Activated CD8-positive, alpha-beta memory T cell treated with anti-CD3 and anti-CD28 coated beads, Interleukin-2, amount 10 ng/mL, durations not matched to agents 7 days and 5 days (primary cell): Measurements from ENCODE around the gene TDP2. TPM values are rescaled to one million over a fixed set of nuclear protein-coding genes. Genes with fewer than 3 reads are reported as not detected.
"Not testable (repeated sequence)": the region's sequence is repeated elsewhere in the genome, so short reads cannot be mapped to it uniquely, and the experiment has no call there.

ENCODE experiments used
- ATAC-seq: fragments of 150-1000 bp; cut with Tn5 transposase; one replicate; pipeline ENCODE4 v1.10.0; 2021; ENCODE audit warnings: moderate library complexity
- CTCF ChIA-PET: fragments of 350-600 bp; sonication (Branson Sonifier 250); formaldehyde crosslinking; loops from one replicate; lab custom pipeline; 2021; ENCODE audit warnings: antibody characterized with exemption; lab: Charles Lee
- DNase-seq: peaks from one replicate; pipeline ENCODE4 v3.0.0-alpha.2; 2020
- H3K27ac Mint-ChIP-seq: one replicate; pipeline ENCODE4 v1.8.0; 2021; ENCODE audit warnings: mild to moderate bottlenecking, mixed read lengths
- H3K27me3 Mint-ChIP-seq: one replicate; pipeline ENCODE4 v1.8.0; 2021; ENCODE audit warnings: mixed read lengths
- H3K36me3 Mint-ChIP-seq: one replicate; pipeline ENCODE4 v1.8.0; 2021; ENCODE audit warnings: mild to moderate bottlenecking, mixed read lengths
- H3K4me1 Mint-ChIP-seq: one replicate; pipeline ENCODE4 v1.8.0; 2021; ENCODE audit warnings: mixed read lengths
- H3K4me3 Mint-ChIP-seq: one replicate; pipeline ENCODE4 v1.8.0; 2021; ENCODE audit warnings: mild to moderate bottlenecking, moderate library complexity, mixed read lengths
- H3K9me3 Mint-ChIP-seq: one replicate; pipeline ENCODE4 v1.8.0; 2022; ENCODE audit warnings: low read depth, mixed read lengths
- total RNA-seq, 2 experiments: library from RNA; stranded (reverse); gene quantifications; one replicate each; pipeline ENCODE4 v1.2.3, GENCODE V29; 2021

TDP2 gene
- 10 to 100 TPM; 40.5 to 45.7 TPM for total RNA-seq

GRCh38 chr6:24666641-24667377 lies at the start of gene TDP2, which contains the start of gene ACOT13:
Gene TDP2 (minus strand): TSS chr6:24666899. CDS start chr6:24666862, 37 bp downstream.
Gene ACOT13 (plus strand): TSS chr6:24667077. CDS start chr6:24667264, 187 bp downstream.
- H3K27ac Mint-ChIP-seq: peak within 1 kb of the TSS; percentile 98

GRCh38 chr6:24710519-24711303 lies 44.0 kb upstream of the TDP2 start:
- Mint-ChIP-seq H3K9me3 (no peaks in the 10 kb centered on the region), H3K36me3 (peaks cover 71% of the 10 kb centered on the region), H3K4me1 (peaks cover 51% of the 10 kb centered on the region), H3K27ac (peak overlapping the region; percentile 38), H3K27me3 (no peaks in the 10 kb centered on the region), H3K4me3 (no peak overlapping the region)
- CTCF ChIA-PET: interaction anchor here (1.2 kb wide), 1 partner anchor 8 kb away, joined by 3 read pairs; no protein-coding TSS in a partner anchor
- DNase-seq (no peak), ATAC-seq (peak; percentile 27)

More at GRCh38 chr6:24666641-24667377, at the start of gene TDP2, which contains the start of gene ACOT13:
- ATAC-seq (peak; percentile 94), DNase-seq (peak; percentile 97)
- H3K4me1 Mint-ChIP-seq: peaks cover 47% of the 10 kb centered on the region
- peaks cover 14% of the 10 kb centered on the region for H3K9me3 Mint-ChIP-seq
- H3K36me3 Mint-ChIP-seq: peaks cover 48% of the 10 kb centered on the region
- CTCF ChIA-PET: interaction anchor here (0.6 to 1.9 kb wide), 7 partner anchors 21 to 351 kb away, joined by 3 to 14 read pairs (median 4); partner anchors contain the start of genes ALDH5A1 and KIAA0319
- H3K4me3 Mint-ChIP-seq: peak within 1 kb of the TSS; percentile 97
- no peaks in the 10 kb centered on the region for H3K27me3 Mint-ChIP-seq

GRCh38 chr6:24709014-24709711 lies 42.5 kb upstream of the TDP2 start:
- H3K4me1 Mint-ChIP-seq: peaks cover 46% of the 10 kb centered on the region
- no peak for DNase-seq
- H3K36me3 Mint-ChIP-seq: peaks cover 71% of the 10 kb centered on the region
- no peaks in the 10 kb centered on the region for H3K9me3 Mint-ChIP-seq
- H3K4me3 Mint-ChIP-seq: no peak overlapping the region
- no peaks in the 10 kb centered on the region for H3K27me3 Mint-ChIP-seq
- CTCF ChIA-PET: interaction anchor here (1.2 kb wide), 1 partner anchor 9 kb away, joined by 3 read pairs; no protein-coding TSS in a partner anchor
- H3K27ac Mint-ChIP-seq: peak overlapping the region; percentile 18
- ATAC-seq: no peak

GRCh38 chr6:24708612-24709011 lies 41.9 kb upstream of the TDP2 start:
- H3K4me3 Mint-ChIP-seq: no peak overlapping the region
- H3K4me1 Mint-ChIP-seq: peaks cover 43% of the 10 kb centered on the region
- DNase-seq (no peak), ATAC-seq (no peak)
- H3K27ac Mint-ChIP-seq: no peak overlapping the region
- H3K36me3 Mint-ChIP-seq: peaks cover 71% of the 10 kb centered on the region
- no peaks in the 10 kb centered on the region for H3K9me3 Mint-ChIP-seq
- CTCF ChIA-PET: interaction anchor here (1.2 kb wide), 1 partner anchor 63 kb away, joined by 3 read pairs; the partner anchor contains the start of gene KIAA0319
- H3K27me3 Mint-ChIP-seq: no peaks in the 10 kb centered on the region

- Mint-ChIP-seq H3K4me3 (no peak overlapping the region), H3K27me3 (no peaks in the 10 kb centered on the region), H3K36me3 (peaks cover 56% of the 10 kb centered on the region), H3K4me1 (peaks cover 22% of the 10 kb centered on the region), H3K9me3 (no peaks in the 10 kb centered on the region), H3K27ac (no peak overlapping the region)
- ATAC-seq: no peak
- DNase-seq: no peak
- CTCF ChIA-PET: interaction anchor here (0.7 to 1.9 kb wide), 4 partner anchors 10 to 123 kb away, joined by 3 to 6 read pairs (median 4); no protein-coding TSS in a partner anchor
Measured at GRCh38 chr6:24704468-24704867, 37.8 kb upstream of the TDP2 start.

- Mint-ChIP-seq H3K27ac (peak overlapping the region; percentile 52), H3K27me3 (no peaks in the 10 kb centered on the region), H3K4me3 (no peak overlapping the region), H3K9me3 (no peaks in the 10 kb centered on the region), H3K4me1 (peaks cover 20% of the 10 kb centered on the region), H3K36me3 (peaks cover 48% of the 10 kb centered on the region)
- CTCF ChIA-PET: interaction anchor here (0.8 to 2.8 kb wide), 6 partner anchors 11 to 123 kb away, joined by 3 to 15 read pairs (median 4); no protein-coding TSS in a partner anchor
- ATAC-seq: no peak
- DNase-seq: no peak
Measured at GRCh38 chr6:24702720-24703282, 36.1 kb upstream of the TDP2 start.

- peaks cover 26% of the 10 kb centered on the region for H3K36me3 Mint-ChIP-seq
- CTCF ChIA-PET: interaction anchor here (1.0 to 2.8 kb wide), 2 partner anchors 119 kb away, joined by 3 to 10 read pairs; no protein-coding TSS in a partner anchor
- ATAC-seq (no peak), DNase-seq (no peak)
- peaks cover 11% of the 10 kb centered on the region for H3K4me1 Mint-ChIP-seq
- no peaks in the 10 kb centered on the region for H3K9me3 Mint-ChIP-seq
- peak overlapping the region; percentile 57 for H3K27ac Mint-ChIP-seq
- no peaks in the 10 kb centered on the region for H3K27me3 Mint-ChIP-seq
- no peak overlapping the region for H3K4me3 Mint-ChIP-seq
Measured at GRCh38 chr6:24699521-24700359, 33.0 kb upstream of the TDP2 start.

GRCh38 chr6:24696097-24696496 lies 29.4 kb upstream of the TDP2 start:
- ATAC-seq: no peak
- Mint-ChIP-seq H3K4me1 (peaks cover 10% of the 10 kb centered on the region), H3K4me3 (no peak overlapping the region), H3K27me3 (no peaks in the 10 kb centered on the region), H3K9me3 (no peaks in the 10 kb centered on the region), H3K27ac (no peak overlapping the region), H3K36me3 (peaks cover 9% of the 10 kb centered on the region)
- CTCF ChIA-PET: interaction anchor here (1.0 to 4.3 kb wide), 3 partner anchors 112 to 149 kb away, joined by 3 to 33 read pairs (median 4); no protein-coding TSS in a partner anchor
- DNase-seq: no peak

GRCh38 chr6:24695635-24696034 lies 28.9 kb upstream of the TDP2 start:
- peak; percentile 78 for ATAC-seq
- H3K27me3 Mint-ChIP-seq, H3K36me3 Mint-ChIP-seq, H3K9me3 Mint-ChIP-seq, H3K27ac Mint-ChIP-seq, H3K4me3 Mint-ChIP-seq, DNase-seq: not testable (repeated sequence)
- CTCF ChIA-PET: interaction anchor here (1.0 to 4.3 kb wide), 3 partner anchors 111 to 148 kb away, joined by 3 to 33 read pairs (median 4); no protein-coding TSS in a partner anchor
- peaks cover 10% of the 10 kb centered on the region for H3K4me1 Mint-ChIP-seq

GRCh38 chr6:24694198-24694597 lies 27.5 kb upstream of the TDP2 start:
- H3K9me3 Mint-ChIP-seq: no peaks in the 10 kb centered on the region
- H3K36me3 Mint-ChIP-seq: peaks cover 3% of the 10 kb centered on the region
- no peaks in the 10 kb centered on the region for H3K27me3 Mint-ChIP-seq
- no peak overlapping the region for H3K4me3 Mint-ChIP-seq
- peaks cover 10% of the 10 kb centered on the region for H3K4me1 Mint-ChIP-seq
- H3K27ac Mint-ChIP-seq: no peak overlapping the region
- ATAC-seq (no peak), DNase-seq (no peak)
- CTCF ChIA-PET: interaction anchor here (0.8 to 4.3 kb wide), 3 partner anchors 10 to 117 kb away, joined by 3 to 33 read pairs (median 3); no protein-coding TSS in a partner anchor

GRCh38 chr6:24692848-24693592 lies 26.3 kb upstream of the TDP2 start:
- no peak overlapping the region for H3K4me3 Mint-ChIP-seq
- no peaks in the 10 kb centered on the region for H3K9me3 Mint-ChIP-seq
- ATAC-seq (peak; percentile 66), DNase-seq (no peak)
- peaks cover 10% of the 10 kb centered on the region for H3K4me1 Mint-ChIP-seq
- no peak overlapping the region for H3K27ac Mint-ChIP-seq
- H3K36me3 Mint-ChIP-seq: no peaks in the 10 kb centered on the region
- H3K27me3 Mint-ChIP-seq: no peaks in the 10 kb centered on the region
- CTCF ChIA-PET: interaction anchor here (0.9 kb wide), 1 partner anchor 112 kb away, joined by 3 read pairs; no protein-coding TSS in a partner anchor
